GM19035 (cell line): ENCODE results near the gene ACOX3.
"Not testable (repeated sequence)": the region's sequence is repeated elsewhere in the genome, so short reads cannot be mapped to it uniquely, and the experiment has no call there.

Experiments used
- ATAC-seq: cut with Tn5 transposase; IDR thresholded peaks from one replicate; pipeline ENCODE4 v1.9.1; 2021; ENCODE audit not compliant: unreplicated experiment

Gene ACOX3

DNA sequence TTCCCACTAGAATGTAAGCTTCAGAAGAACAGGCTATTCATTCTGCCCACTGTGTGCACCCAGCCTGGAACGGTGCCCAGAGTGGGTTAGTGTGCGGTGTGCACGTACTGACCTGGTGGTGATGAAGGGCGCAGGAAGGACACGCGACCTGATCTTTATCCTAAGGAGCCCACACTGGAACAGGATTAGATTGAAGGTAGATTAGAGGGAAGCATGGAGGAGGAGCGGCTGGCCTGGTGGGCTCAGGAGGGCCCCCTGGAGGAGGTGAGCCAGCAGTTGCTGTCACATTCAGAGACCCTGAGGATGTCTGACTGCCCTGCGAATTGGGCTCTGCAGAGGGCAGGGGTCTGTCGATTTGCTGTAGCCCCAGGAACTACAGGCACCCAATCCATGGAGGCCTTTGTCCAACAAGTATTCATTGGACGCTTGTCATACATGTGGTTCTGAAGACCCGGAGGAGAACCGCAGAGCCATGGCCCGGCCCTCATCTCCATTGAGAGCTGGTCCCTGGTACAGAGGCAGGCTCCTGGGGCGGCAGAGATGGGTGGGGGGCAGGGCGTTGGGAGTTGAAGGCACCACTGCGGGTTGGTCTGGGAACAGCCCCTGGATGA is 97.8 kb downstream of the ACOX3 start:
- no peak for ATAC-seq

DNA sequence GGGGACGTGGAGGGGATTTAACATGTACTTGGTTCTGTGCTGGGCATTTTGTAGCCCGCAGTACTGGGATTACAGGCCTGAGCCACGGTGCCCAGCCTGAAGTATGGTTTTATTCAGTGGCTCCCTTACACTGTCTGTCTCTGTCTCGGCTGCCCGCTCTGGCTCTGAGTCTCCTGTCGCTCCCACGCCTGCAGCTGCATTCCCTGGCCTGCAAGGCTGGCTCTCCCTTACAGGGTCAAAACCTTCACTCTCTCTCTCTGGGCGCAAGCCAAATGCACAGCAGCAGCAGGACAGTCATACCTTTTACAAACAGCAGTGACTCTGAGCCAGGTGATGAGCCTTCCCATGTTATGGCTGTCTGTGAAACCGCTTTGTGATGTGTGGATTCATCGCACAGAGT is 98.8 kb downstream of the ACOX3 start:
- ATAC-seq, result no peak

DNA sequence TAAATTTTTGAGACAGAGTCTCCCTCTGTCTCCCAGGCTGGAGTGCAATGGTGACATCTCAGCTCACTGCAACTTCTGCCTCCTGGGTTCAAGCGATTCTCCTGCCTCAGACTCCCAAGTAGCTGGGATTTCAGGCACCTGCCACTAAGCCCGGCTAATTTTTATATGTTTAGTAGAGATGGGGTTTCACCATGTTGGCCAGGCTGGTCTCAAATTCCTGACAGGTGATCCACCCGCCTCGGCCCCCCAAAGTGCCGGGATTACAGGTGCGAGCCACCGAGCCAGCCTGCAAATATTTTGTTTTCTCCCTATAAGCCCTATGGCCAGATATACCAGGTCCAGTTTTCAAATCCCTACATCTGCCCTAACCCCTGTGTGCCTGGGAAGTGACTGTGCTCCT is 99.2 kb downstream of the ACOX3 start:
- not testable (repeated sequence) for ATAC-seq

DNA sequence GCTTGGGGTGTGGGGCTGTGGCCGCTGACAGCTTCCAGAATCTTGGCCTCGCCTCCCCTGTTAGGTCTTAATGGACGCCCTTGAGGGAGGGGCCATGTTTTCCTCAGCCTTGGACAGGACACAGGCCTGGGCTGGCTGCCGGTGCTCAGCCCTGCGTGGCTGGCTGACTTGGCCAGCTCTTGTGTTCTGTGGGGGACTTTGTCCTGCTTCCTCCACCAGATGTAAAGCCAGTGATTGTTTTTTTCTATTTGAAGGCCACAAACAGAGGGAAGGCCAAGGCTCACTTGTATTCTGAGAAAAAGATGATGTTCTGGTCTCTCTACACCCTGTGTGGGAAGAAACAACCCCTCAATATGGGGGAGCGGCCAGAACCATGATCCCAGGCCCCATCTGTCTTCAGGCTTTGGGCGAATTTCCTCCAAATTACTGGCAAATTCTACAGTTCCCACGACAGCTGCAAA is 99.7 kb downstream of the ACOX3 start:
- ATAC-seq, result no peak

DNA sequence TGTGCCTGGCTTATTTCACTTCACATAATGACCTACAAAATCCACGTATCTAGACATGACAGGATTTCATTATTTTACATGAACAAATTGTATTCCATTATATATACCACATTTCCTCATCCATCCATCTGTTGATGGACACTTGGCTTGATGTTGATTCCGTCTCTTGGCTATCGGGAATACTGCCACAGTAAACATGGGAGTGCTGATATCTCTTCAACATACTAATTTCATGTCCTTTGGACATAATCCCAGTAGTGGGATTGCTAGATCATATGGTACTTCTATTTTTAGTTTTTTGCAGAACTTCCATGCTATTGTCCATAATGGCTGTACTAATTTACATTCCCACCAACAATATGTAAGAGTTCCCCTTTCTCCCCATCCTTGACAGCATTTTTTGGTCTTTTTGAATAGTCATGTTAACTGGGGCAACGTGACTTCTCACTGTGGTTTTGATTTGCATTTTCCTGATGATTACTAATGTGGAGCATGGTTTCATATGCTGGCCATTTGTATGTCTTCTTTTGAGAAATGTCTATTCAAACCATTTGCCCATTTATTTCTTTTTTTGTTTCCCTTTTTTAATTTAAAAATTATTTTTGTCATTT is 102.1 kb downstream of the ACOX3 start:
- ATAC-seq, result no peak

DNA sequence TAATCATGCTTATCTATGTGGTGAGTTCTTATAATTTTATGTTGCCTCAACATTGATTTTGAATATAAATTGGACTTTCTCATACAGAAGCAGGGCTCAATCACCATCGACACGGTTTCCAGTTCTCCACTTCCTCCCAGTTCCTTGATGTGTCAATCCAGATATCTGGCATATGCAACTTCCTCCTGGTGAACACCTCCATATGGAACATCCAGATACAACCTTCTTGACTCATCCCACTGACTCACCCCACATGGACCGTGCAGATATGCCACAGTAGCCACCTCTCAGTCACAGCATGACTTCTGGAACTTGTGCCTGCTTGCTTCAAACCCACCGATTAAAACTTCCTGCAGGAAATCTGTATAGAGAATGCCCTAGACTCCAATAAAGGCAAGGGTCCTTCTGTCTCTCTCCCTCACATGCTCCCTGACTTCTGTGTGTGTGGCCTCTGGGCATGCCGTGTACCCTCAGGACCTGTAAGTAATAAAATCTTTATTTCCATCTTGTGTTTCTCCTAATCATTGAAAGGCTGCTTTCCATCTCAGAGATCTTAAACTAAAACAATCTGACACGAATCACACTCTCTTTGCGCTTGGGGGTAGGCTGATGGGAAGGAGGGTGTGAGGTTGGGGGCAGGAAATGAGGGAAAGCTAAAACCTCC is 104.0 kb downstream of the ACOX3 start:
- ATAC-seq, result no peak

DNA sequence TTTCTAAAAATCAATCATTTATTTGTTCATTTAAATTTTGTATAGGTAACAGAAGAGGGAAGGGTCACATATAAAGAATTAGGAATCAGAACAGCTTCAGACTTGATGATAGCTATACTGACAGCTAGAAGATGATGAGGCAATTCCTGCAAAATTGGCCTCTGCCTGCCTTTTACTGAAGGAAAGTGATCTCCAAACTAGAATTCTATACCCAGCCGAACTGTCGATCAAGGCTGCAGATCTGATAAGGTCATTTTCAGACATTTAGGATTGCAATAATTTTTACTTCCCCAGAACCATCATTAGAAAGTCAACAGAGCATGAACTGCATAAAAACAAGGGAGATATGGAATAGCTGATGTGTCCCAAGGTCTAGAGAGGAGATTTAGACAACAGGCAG is 104.7 kb downstream of the ACOX3 start:
- no peak for ATAC-seq

DNA sequence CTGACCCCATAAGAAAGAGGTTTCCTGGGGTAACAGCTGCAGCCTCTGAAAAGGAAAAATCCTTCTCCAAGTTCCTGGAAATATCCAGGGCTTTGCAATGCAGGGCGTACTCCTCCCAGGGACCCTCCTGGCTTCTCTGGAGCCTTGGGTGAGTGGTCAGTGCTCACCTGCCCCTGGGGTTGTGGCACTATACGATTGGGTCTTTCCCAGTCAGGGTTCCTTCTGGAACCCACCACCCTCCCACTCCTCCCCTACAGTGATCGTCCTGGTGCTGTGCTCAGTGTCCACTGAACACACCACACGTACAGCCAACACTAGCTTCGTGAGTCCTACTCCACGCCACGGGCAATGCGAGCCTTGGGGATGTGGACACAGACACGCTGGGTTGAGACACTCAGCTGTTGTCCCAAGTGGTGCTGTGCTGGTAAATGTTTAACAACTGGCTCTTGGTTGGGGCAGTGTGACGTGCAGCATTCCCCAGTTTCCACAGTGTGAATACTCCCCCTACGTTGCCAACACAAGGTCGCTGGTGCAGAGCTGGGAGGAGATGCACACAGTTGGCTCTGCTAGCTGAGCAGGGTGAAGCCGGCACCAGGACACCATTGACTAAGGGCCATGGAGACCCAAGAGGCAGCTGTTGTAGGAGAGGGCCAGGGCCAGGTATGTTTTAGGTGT is 105.6 kb downstream of the ACOX3 start:
- ATAC-seq, result no peak

DNA sequence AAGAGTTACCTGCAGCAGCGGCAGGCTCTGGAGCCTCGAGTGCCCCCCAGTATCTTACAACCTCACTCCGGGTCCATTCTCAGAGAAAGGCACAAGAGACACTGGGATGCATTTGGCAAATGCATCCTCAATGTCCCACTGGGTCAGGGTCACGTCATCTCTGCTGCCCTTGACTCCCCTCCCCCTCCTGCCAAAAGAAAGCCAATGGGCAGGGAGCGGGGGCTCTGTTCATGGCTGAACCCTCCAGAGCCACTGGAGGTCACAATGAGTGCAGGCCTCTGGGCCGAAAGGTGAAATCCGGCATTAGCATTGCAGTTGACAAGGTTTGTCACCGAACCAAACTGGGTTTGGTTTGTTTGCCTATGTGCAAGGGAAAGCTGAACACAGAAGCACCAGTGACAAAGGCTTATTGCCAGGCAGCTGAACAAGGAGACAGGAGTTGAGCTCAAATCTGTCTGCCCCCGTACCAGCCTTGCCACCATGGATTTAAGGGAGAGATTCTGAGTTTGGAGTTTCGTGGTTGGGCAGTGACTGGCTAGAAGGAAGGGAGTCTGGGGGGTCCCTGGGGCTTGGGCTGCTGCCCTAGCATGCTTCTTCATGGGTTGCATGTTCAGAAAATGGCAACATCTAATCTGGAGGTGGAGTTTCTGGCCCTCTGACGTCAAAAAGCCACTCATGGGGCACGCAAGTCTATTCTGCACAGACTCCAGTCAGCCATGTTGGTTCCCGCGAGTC is 106.6 kb downstream of the ACOX3 start:
- ATAC-seq, result no peak

DNA sequence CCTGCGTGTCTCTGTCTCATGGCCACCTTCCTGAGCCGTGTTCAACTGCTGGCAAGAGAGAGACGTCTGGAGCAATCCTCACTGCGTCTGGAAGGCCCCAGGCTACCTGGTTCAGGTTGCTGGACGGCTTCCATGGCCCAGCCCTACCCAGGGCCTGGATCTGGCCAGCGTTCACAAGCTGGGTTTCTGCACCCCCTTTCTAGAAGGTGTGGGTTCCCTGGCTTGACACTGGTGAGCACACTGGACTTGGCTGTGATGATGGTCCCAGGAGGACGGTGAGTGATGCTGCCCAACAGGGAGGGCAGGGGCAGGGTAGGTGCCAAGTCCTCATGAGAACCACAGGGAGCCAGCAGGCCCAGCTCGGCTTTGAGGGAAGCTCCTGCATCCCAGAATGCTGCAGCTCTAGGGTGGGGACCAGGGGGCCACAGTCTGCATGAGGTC is 107.6 kb downstream of the ACOX3 start:
- ATAC-seq, result no peak

DNA sequence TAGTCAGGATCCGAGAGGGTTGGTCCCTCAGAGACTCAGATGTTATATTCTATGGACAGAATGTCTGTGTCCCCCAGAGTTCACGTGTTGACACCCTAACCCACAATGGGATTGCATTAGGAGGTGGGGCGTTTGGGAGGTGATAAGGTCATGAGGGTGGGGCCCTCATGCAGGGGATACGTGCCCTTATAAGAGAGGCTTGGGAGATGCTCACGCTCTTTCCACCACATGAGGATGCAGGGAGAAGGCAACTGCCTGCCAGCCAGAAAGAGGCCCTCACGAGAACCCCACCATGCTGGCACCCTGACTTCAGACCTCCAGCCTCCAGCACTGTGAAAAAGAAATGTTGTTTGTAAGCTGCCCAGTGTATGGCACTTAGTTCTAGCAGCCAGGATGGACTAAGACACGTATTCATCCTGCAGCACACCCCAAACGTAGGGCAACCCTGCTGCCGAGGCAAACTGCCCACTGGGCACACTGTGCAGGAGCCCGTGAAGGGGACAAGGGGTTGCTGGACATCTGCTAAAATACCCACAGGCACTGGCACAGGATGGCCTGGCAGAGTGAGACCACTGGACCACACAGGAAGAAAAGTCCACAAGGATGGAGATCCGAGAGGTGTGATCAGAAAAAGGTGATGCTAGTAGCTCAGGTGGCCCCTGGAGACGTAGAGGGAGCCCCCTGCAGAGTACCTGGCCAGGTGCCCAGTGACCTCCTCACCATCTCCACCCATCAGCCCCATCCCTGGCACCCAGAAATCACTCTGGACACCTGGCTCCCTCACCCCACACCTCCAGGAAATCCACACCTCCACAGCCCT is 108.3 kb downstream of the ACOX3 start:
- ATAC-seq, result no peak

DNA sequence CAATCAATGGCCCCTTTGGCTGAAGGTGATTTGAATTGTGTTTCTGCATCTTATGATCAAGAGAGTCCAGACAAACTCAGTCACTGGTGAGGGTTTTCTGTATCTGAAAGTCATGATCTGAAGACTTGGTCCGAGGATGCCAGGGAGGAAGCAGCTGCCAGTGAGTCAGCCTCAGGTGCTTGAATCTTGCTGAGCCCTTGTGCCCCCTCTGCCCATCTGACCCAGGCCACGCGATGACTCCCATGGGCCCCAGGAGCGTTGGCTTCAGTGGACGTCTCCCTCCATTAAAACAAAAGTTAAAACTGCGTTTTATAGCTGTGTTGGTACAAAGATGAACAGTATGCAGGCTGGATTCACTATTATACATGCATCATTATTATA is 109.0 kb downstream of the ACOX3 start:
- no peak for ATAC-seq

DNA sequence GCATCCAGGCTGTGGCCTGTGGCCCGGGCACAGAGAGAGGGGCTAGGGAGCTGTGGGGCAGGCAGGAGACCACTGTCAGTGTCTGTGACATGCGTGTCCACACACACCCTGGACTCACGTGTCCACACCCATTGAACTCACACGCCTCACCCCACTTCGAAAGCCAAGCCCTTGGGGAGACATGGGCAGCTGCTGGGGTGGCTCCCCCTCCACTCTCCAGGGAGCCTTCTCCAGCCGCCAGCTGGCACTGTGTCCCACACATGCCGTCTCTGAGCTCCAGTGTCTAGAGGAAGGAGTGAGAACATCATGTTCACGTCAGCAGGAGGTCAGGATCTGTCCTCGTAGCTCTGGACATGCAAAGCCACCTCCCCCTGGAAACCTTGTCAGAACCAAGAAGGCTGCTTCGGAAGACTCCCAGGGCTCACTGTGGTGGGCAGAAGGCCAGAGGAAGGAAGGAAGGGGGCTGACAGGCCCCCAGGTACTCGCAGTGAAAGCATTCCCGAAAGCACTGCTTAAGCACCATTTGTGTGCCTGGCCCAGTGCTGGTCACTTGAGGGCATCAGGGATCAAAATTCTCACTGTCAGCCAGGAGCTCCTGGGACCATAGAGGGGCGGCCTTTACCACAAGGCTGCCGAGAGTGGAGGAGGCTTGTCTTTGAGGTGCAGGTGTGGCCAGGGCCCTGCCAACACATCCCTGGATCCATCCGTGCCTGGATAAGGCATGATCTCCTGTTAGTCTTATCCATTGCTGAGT is 109.5 kb downstream of the ACOX3 start:
- ATAC-seq, result no peak

DNA sequence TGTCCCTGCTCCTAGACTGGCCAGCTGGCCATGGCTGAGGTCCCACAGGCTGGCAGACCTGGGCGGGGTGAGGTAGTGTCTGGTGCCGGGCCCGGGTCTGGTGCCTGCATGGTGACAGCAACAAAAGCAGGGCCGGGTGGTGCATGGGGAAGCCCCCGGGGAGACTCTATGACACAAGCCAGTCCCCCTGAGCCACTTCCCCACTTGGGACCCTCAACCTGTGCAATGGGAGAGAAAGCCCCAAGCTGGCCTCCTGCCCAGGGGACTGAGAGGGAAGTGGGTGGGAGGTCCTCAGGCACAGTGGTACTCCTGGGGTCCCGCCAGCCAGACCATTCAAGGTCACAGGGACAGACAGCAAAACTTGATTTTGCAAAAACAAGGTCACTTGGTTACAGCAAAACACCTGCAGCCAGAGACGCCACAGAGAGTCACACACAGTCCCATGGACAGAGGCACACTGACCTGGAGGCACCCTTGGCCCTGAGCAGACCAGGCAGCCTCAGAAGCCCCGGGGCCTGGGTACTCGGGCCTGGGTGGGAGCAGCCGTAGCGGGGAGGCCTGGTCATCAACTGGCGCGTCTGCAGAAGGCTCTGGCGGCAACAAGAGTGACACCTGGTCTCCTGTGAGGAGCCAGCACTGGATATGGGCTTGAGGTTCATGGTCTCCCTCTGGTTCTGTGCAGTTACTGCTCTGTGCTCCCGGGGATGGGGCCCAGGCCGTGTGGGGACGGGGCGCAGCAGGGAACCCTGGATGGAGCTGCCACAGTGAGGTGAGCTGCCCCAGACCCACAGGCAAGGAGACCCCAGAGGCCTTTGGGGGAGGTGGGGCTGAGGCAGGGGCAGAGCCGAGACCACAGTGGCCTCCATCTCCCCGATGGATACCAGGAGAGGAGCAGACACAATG is 110.4 kb downstream of the ACOX3 start:
- no peak for ATAC-seq

DNA sequence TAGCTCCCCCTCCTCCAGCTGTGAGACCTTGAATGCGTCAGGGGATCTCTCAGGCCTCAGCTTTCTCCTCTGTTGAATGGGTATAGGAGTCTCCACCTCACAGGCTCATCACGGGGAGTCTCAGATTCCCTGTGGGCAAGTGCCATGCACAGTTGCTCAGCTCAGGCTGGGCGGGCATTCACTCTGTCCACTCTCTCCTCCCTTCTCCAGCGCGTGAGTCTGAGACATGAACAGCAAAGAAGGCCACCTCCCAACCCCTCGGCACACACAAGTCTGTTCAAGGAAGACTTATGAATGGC is 111.0 kb downstream of the ACOX3 start:
- no peak for ATAC-seq

DNA sequence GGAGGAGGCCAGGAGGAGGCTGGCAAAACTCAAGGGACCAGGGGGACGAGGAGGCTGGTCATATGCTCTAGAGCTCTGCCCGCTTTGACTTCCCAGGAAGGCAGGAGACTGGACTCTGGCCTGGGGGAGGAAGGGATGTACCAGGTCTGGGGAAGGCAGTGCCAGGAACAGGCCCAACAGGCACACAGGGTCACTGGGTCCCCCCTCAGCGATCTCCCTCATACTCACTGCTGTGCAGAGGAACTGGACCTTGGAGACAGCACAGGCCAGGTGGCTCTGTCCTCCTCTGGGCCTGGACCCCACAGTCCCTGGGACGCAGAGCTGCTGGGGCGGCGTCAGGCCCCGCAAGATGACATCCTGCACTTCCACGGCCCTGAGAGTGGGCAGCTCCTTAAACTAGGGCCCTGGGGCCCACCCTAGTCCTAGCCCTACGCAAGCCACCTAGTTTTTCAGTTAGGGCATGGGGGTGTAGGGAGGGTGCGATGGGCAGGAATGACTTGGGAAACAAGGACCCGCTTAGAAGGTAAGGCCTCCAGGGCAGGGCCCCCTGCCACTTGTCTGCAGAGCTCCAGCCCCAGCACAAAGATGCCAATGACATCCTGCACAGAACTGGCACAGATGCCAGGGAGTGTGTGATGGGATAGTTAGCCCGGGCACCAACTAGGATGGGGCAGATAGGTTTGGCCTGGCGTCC is 111.5 kb downstream of the ACOX3 start:
- no peak for ATAC-seq

DNA sequence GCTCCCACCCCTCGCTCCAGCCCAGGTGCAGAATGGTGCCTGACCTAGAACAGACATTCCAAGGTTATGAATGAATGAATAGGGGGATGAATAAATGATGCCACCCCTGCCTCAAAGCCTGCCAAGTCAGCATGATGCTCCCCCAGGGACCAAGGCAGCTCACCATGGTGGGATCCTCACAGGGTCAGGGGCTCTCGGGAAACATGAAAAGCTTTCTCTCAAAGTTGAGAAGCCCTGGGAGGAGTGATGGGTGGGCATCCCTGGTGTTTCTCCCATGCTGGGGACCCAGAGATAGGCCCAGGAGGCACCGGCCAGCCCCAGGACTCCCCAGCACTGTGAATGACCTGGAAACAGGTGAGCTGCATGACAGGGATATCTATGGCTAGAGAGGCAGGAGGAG is 112.1 kb downstream of the ACOX3 start:
- ATAC-seq, result no peak

DNA sequence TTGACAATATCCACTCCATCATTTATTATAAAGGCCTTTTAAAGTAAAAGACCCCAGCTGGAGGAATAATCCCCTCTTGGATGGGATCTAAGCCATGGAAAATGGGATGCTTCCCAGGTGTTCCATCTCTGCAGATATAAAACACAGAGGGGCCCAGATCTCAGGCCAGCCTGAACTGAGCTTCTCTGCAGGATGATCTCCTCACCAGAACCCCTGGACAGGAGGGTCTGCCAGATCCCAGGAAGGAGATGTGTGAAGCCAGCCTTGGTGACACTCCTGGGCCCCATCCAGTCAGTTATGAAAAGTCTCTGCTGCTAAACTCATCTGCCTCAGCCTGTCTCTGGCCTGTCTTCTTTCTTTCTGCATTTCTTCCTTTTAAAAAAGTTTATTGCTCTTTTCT is 114.3 kb downstream of the ACOX3 start:
- ATAC-seq, result no peak
